Activated T-helper 1 cell treated with anti-CD3 and anti-CD28 coated beads, Interleukin-2, amount 50 U/mL, for 16 hours (primary cell): ENCODE data around the gene GET4.
"Not testable (repeated sequence)": the region's sequence is repeated elsewhere in the genome, so short reads cannot be mapped to it uniquely, and the experiment has no call there.

Experiments used
- DNase-seq, 2 donors: peaks; one replicate each; pipeline ENCODE4 v3.0.0-alpha.2; 2020; ENCODE audit warnings: low read depth in 1 of 2, low spot score in 1 of 2

Gene GET4

DNA sequence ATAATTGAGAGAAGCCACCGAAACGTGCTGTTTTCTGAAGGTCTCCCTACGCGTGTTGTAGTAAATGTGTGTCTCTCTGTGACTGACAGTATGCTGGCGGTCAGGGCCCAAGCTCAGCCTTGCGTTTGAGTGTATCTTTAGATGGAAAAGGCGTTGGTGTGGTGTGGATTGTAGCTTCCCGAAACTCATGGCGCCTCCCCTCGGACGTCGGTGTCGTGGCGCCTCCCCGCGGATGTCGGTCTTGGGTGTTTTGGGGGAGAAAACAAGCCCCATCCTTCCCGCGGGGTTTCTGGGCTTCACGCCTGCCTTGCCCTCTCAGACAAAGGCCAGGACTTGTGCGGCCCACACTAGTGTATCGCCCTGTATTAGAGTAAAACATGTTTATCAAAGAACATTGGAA lies 31.3 kb upstream of the GET4 start:
- DNase-seq = no peak

DNA sequence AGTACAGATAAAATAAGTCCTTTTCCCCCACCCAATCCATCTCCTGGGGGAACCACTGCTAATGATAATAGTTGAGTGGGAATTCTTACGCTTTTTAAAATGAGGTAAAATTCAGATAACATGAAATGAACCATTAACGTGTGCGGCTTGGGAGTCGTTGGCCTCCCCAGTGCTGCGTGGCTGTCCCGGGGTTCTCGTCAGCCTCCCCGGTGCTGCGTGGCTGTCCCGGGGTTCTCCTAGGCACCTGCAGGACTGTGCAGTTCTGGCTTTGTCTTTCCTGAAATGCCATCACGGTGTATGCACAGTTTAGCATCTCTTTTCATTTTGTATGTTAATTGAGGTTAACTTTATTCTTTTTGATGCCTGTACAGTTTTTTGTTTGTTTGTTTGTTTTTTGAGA lies 30.6 kb upstream of the GET4 start:
- no peak for DNase-seq

DNA sequence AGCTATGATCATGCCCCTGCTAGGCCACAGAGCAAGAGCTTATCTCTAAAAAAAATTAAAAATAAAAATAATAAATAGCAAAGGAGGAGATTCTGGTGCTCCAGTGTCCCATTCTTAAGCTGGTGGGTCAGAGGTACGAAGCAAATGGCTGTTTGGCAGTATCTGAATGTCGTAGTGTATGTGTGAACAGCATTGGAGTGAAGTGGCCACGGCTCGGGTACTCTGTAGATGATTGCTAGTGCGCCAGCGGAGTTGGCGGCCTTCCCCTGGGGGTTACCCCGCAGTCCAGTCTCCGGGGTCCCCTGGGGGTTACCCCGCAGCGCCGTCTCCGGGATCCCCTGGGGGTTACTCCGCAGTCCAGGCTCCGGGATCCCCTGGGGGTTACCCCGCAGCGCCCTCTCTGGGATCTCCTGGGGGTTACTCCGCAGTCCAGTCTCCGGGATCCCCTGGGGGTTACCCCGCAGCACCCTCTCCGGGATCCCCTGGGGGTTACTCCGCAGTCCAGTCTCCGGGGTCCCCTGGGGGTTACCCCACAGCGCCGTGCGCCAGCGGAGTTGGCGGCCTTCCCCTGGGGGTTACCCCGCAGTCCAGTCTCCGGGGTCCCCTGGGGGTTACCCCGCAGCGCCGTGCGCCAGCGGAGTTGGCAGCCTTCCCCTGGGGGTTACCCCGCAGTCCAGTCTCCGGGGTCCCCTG lies 29.2 kb upstream of the GET4 start:
- DNase-seq = not testable (repeated sequence)

- DNase-seq = not testable (repeated sequence)
These were observed 28.6 kb upstream of the GET4 start for GRCh38 chr7:847728-848127.

DNA sequence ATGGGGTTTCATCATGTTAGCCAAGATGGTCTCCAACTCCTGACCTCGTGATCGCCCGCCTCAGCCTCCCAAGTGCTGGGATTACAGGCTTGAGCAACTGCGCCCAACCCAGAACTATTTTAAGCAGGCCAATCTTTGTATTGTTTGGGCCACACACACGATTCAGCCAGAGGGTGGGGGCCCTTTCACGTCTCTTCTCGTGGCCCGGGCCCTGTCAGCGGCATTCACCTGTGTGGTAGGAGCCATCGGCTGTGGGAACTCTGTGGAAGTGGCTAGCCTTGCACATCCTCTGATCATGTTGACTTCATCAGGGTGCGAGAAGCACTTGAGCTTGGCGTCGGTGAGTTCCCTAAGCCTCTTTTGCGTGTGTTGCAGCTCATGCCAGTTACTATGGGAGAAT lies 27.2 kb upstream of the GET4 start:
- no peak for DNase-seq

GRCh38 chr7:849781-850180 lies 26.6 kb upstream of the GET4 start:
- DNase-seq = no peak

DNA sequence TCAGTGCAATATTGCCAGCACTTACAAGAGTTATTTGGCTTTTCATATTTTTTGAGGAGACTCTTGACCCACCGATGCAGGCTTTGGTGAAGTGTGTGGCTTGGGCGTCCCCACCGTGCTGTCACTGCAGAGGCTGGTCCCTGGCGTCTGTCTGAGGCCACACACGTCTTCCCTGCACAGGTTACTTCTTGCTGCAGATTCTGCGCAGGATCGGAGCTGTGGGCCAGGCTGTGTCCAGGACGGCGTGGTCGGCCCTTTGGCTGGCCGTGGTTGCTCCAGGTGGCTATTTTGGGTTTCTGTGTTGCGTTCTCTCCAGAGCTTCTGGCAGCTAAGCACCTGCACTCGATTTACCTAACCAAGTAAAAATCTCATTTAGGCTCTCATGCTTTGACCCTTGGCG lies 25.1 kb upstream of the GET4 start:
- DNase-seq = no peak

DNA sequence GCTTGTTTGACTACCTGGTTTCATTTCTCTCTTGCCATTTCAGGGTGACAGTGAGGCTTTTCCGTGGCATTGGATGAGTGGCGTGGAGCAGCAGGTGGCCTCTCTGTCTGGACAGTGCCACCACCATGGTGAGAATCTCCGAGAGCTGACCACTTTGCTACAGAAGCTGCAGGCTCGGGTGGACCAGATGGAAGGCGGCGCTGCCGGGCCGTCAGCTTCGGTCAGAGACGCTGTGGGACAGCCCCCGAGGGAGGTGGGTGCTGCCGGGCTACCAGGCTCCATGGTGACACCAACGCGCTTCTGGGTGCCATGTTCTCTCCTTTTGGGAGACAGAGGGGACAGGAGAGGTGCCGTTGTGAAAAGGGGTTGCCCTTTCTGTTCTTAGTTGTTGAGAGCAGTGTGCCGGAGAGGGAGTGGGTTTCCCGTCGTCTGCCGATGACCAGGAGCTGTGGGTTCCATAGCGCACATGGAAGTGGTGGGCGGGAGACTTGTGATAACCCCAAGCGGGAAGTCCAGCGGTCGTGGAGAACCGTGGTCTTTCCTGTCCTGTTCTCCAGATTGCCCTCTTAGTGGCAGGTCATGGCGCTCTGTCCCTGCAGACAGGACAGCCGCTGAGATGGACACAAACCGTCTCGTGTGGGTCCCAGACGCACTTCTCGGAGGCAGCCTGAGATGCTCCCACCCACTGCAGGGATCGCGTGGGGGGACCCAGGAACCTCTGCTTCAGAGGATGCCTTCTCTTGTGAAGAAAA lies 22.8 kb upstream of the GET4 start:
- no peak for DNase-seq

- no peak for DNase-seq
These were observed 22.1 kb upstream of the GET4 start for GRCh38 chr7:854118-854775.

GRCh38 chr7:855686-856369 lies 20.5 kb upstream of the GET4 start:
- DNase-seq = no peak

DNA sequence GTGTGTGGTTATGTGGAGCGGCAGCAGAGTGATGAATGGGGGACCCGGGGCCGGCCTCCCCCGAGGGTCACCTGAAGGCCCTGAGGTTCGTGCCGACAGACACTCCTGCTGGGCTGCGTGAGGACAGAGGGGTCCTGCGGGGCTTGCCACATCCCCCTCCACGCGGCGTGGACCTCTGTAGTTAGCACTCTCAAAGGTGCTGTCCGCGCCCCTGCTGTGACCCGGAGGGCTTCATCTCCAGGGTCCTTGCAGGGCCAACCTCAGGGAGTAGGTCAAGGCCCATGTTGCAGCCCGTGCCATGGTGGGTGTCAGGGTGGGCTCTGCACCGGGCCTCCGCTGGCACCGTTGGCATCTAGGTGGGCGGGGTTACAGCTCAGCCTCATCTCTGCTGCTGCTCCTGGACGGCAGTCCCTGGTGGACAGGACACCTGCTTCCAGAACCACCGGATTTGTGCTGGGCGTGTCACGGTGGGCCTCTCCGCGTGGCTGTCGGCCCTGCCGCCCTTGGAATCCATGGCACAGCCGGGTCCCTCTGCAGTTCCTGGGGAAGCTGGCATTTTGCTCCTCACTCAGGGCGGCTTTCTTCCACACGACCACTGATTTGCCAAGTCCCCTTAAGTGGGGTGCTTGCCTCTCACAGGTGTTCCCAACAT lies 19.8 kb upstream of the GET4 start:
- DNase-seq = no peak

- no peak for DNase-seq
These were observed 18.7 kb upstream of the GET4 start for GRCh38 chr7:857661-858060.

- DNase-seq = no peak
These were observed 16.9 kb upstream of the GET4 start for GRCh38 chr7:859359-860030.

- no peak for DNase-seq
These were observed 16.2 kb upstream of the GET4 start for GRCh38 chr7:860149-860548.

GRCh38 chr7:861222-861621 lies 15.1 kb upstream of the GET4 start:
- DNase-seq = no peak

GRCh38 chr7:862157-862556 lies 14.2 kb upstream of the GET4 start:
- DNase-seq = no peak

GRCh38 chr7:863106-863505 lies 13.2 kb upstream of the GET4 start:
- no peak for DNase-seq

DNA sequence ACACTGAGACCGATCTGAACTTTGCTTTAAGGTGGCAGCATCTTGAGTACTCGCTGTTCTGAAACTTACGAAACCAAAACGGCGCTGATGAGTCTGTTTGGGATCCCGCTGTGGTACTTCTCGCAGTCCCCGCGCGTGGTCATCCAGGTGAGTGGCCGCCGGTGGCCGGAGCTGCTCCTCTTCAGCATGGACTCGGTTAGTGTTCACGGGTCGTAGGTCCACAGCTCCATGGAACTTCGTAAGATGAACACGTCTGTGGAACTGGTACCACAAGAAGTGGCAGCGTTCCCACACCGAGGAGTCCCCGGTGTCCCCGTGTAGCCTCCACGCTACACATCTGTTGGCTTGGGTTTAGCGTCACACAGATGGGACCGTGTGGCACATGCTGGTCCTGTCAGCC lies 10.4 kb upstream of the GET4 start:
- DNase-seq = no peak

DNA sequence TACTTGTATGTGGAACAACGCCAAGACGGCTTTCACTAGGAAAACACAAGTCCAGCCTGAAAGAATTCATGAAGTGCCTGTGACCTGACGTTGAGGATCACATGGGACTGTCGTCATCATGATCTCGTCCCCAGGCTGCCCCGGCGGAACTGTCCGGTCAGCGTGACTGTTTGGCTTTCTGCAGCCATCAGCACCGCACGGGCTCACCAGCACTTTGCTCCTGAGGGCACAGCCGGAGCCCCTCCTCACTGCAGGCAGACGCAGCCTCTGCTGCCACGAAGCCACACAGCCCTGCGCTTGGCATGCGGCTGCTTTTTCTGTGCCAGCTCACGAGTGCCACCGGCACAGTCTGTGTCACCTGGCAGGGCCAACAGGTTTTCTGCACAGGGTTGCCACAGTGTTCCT lies 9.4 kb upstream of the GET4 start:
- no peak for DNase-seq

GRCh38 chr7:867406-868188 lies 8.8 kb upstream of the GET4 start:
- no peak for DNase-seq
